Heart right ventricle (tissue), 16 donors: ENCODE measurements around the gene MINDY4. TPM values are rescaled to one million over a fixed set of nuclear protein-coding genes. Genes with fewer than 3 reads are reported as not detected.

ENCODE experiments used
- ATAC-seq, 8 donors: fragments of 200-7000 bp; cut with Tn5 transposase; one replicate each; pipeline ENCODE4 v1.9.1; 2020; ENCODE audit warnings: mild to moderate bottlenecking in 8 of 8, moderate library complexity in 8 of 8, moderate number of reproducible peaks in 1 of 8
- DNase-seq, 2 donors: peaks; one replicate each; pipeline ENCODE4 v3.0.0-alpha.2; 2020
- H3K27ac ChIP-seq, 10 donors: fragments of 200-600 bp; sonication (generic) in 2 of 10; one replicate each; pipeline versions ENCODE4 v1.5.0 to v1.8.0; 2020 to 2022; ENCODE audit warnings: mild to moderate bottlenecking in 3 of 10
- H3K27me3 ChIP-seq, 7 donors: fragments of 200-600 bp; one replicate each; pipeline ENCODE4 v1.8.0; 2021 to 2022; ENCODE audit warnings: mild to moderate bottlenecking in 2 of 7
- H3K36me3 ChIP-seq, 9 donors: fragments of 200-600 bp; sonication (generic) in 1 of 9; one replicate each; pipeline versions ENCODE4 v1.5.0 to v1.8.0; 2020 to 2022; ENCODE audit warnings: mild to moderate bottlenecking in 2 of 9
- H3K4me1 ChIP-seq, 9 donors: fragments of 200-600 bp; sonication (generic) in 1 of 9; one replicate each; pipeline versions ENCODE4 v1.5.0 to v1.8.0; 2020 to 2022; ENCODE audit warnings: mild to moderate bottlenecking in 4 of 9
- H3K4me3 ChIP-seq, 10 donors: fragments of 200-600 bp; sonication (generic) in 2 of 10; one replicate each; pipeline versions ENCODE4 v1.5.0 to v1.8.0; 2020 to 2022; ENCODE audit warnings: mild to moderate bottlenecking in 7 of 10, moderate library complexity in 2 of 10
- H3K9me3 ChIP-seq, 11 donors: fragments of 200-600 bp in 10 of 11; sonication (generic) in 2 of 11; one replicate each; pipeline versions ENCODE4 v1.5.0 to v1.8.0; 2013 to 2022; ENCODE audit warnings: mild to moderate bottlenecking in 2 of 11, control low read depth in 1 of 11, moderate library complexity in 1 of 11
- CTCF ChIP-seq, 9 donors: fragments of 200-600 bp; sonication (generic) in 2 of 9; IDR thresholded peaks; one replicate each; pipeline versions ENCODE4 v1.5.0 to v1.8.0; 2021 to 2022; ENCODE audit warnings: antibody characterized with exemption in 9 of 9, mild to moderate bottlenecking in 5 of 9, moderate library complexity in 1 of 9
- WGBS, 2 donors: extraction: QIAGEN DNeasy Blood & Tissue Kit; methylation state at CpG; one replicate each; pipeline ENCODE4 v1.1.7; 2013; ENCODE audit warnings: inconsistent platforms in 1 of 2; 5-methylcytosine and 5-hydroxymethylcytosine counted together
- intact Hi-C, 10 donors: fragments of 100-400 bp; cut with DNase I; formaldehyde crosslinking; loops; one replicate each; pipeline versions ENCODE4 v1.11.1 to v1.14.2; 2022
- polyA plus RNA-seq, 2 donors: library from polyadenylated mRNA; stranded (reverse); fragments of 200-250 nt; gene quantifications; one replicate each; pipeline ENCODE4 v1.2.3, GENCODE V29; 2013
- total RNA-seq, 10 donors: library from RNA; stranded (reverse); fragmentation: NEBNext Ultra II Directional in 3 of 10; extraction: Animal tissue kit (Norgen Biotek cat#: 25700) in 3 of 10; gene quantifications; one replicate each; pipeline versions ENCODE4 v1.2.1 to v1.2.4, GENCODE V29; 2021 to 2023
- donor health status: Arrhythmogenic right ventricular cardiomyopathy.
- donor health status: ischemic (EF 13 %, LVEDD 7.1; RV severe dilation, severe dysfunction).
- donor health status: healthy with polysubstance abuse.
- donor health status: DM: no; HTN: yes; CAD: no.
- donor health status: DM: no; HTN: no; CAD: no.
- donor health status: ischemic (EF 25% LVEDD 6.9; RV normal size, moderate dysfunction).
- donor health status: ischemic (EF 25% LVEDD 5.7; RV mildly dilated, moderate dysfunction).
- donor health status: healthy.
- donor health status: DM: yes; HTN: yes; CAD: no.
- donor health status: Ischemic cardiomyopathy.
- donor health status: ischemic (EF 35%, LVEDD 5.7; RV mildly dilated, moderate dysfunction).
- donor health status: nonischemic (EF 11% LVEDD 7.7; RV severe dilation, severe dysfunction).
- donor health status: DM: yes; HTN: yes; CAD: no.
- donor health status: PGD.
- donor health status: ischemic (EF 29% LVEDD 5.4; RV normal size, mild dysfunction).
- donor health status: nonischemic (EF 23%, LVEDD 6.1; RV moderate dilation, normal function).

MINDY4 gene
- total and polyA plus RNA-seq, 12 donors = 1.9 to 5.4 (median 2.8) TPM

- H3K4me1 ChIP-seq = peaks cover 16 to 59% (median 43%) of the 10 kb centered on the region in 9 donors
- intact Hi-C loops = no loop called here
- H3K36me3 ChIP-seq = no peaks in the 10 kb centered on the region
- H3K4me3 ChIP-seq = no peak overlapping the region
- no peak for DNase-seq
- no peaks in the 10 kb centered on the region for H3K9me3 ChIP-seq
- 84 to 96% methylated on average over 2 of the region's 2 CpGs for WGBS, 2 donors
- ATAC-seq = peak in 2 of 8 donors; percentile 18 to 49
- TF ChIP-seq CTCF (IDR thresholded peaks at IDR 0.05) = no peak
- no peaks in the 10 kb centered on the region for H3K27me3 ChIP-seq
- H3K27ac ChIP-seq = peak overlapping the region in 7 of 10 donors; percentile 23 to 78 (median 58)
Measured at GRCh38 chr7:30765408-30765807, 5.8 kb upstream of the MINDY4 start.

GRCh38 chr7:30770845-30771173 is 408 bp upstream of the MINDY4 start:
- peaks cover 2 to 31% (median 16%) of the 10 kb centered on the region in 9 donors for H3K4me1 ChIP-seq
- H3K4me3 ChIP-seq = peak overlapping the region; percentile 56 to 87 (median 80)
- no peaks in the 10 kb centered on the region for H3K27me3 ChIP-seq
- DNase-seq (no peak), ATAC-seq (peak in 2 of 8 donors; percentile 2 to 18)
- no peaks in the 10 kb centered on the region for H3K36me3 ChIP-seq
- intact Hi-C loops = no loop called here
- TF ChIP-seq CTCF (IDR thresholded peaks at IDR 0.05) = no peak
- no peaks in the 10 kb centered on the region for H3K9me3 ChIP-seq
- peak overlapping the region; percentile 72 to 91 (median 87) for H3K27ac ChIP-seq
- WGBS, 2 donors = 64 to 70% methylated on average over 9 of the region's 9 CpGs

GRCh38 chr7:30771880-30772425 is 736 bp downstream of the MINDY4 start:
- intact Hi-C loops = no loop called here
- 6 to 8% methylated on average over 15 of the region's 15 CpGs for WGBS, 2 donors
- TF ChIP-seq CTCF (IDR thresholded peaks at IDR 0.05) = no peak
- ATAC-seq = peak in 5 of 8 donors; percentile 1 to 20 (median 9)
- Histone ChIP-seq H3K4me1 (peaks cover 2 to 30% (median 16%) of the 10 kb centered on the region in 9 donors), H3K27me3 (no peaks in the 10 kb centered on the region), H3K4me3 (peak overlapping the region; percentile 56 to 87 (median 80)), H3K36me3 (peaks cover 0 to 4% (median 0%) of the 10 kb centered on the region in 9 donors), H3K27ac (peak overlapping the region; percentile 72 to 91 (median 87)), H3K9me3 (no peaks in the 10 kb centered on the region)
- DNase-seq = no peak

- H3K4me3 ChIP-seq = no peak overlapping the region
Measured at GRCh38 chr7:30772984-30773383, 1.8 kb downstream of the MINDY4 start.

More at GRCh38 chr7:30772984-30773383, 1.8 kb downstream of the MINDY4 start:
- Histone ChIP-seq H3K36me3 (peaks cover 0 to 4% (median 0%) of the 10 kb centered on the region in 9 donors), H3K27ac (no peak overlapping the region), H3K27me3 (no peaks in the 10 kb centered on the region), H3K9me3 (no peaks in the 10 kb centered on the region), H3K4me1 (peaks cover 2 to 29% (median 16%) of the 10 kb centered on the region in 9 donors)
- TF ChIP-seq CTCF (IDR thresholded peaks at IDR 0.05) = no peak
- 80% methylated on average over 6 of the region's 6 CpGs for WGBS, 2 donors
- no peak for DNase-seq
- intact Hi-C loops = no loop called here
- no peak for ATAC-seq
